ENCODE results near the gene BAIAP2. TPM values are rescaled to one million over a fixed set of nuclear protein-coding genes. Genes with fewer than 3 reads are reported as not detected.

BAIAP2 gene
- total and polyA plus RNA-seq, 2 donors (not counting 3 experiments of a cell fraction or from before 2014, with no cell fraction given) = 12.3 to 18.6 TPM

GRCh38 chr17:81022344-81022676 is 12.6 kb upstream of the BAIAP2 start:
- Histone ChIP-seq H3K9me1 (replicated peaks; ENCODE audit: control insufficient read depth, extremely low read depth, insufficient read depth, low read length) (no peaks in the 10 kb centered on the region), H3K4me1 (ENCODE audit: control insufficient read depth, extremely low read depth, insufficient read depth, low read length) (peaks cover 12% of the 10 kb centered on the region), H3K27ac (ENCODE audit: insufficient read depth, low read depth, low read length) (no peak overlapping the region), H3K4me3 (replicated peaks in 1 of 3; ENCODE audit: insufficient read depth in 1 of 3, low read depth in 1 of 3, low read length in 3 of 3) (no peak overlapping the region), H3K4me2 (ENCODE audit: insufficient read depth, low read length) (no peak overlapping the region), H4K20me1 (replicated peaks; ENCODE audit: control insufficient read depth, extremely low read depth, insufficient read depth, low read length) (no peaks in the 10 kb centered on the region), H3K79me2 (ENCODE audit: control insufficient read depth, insufficient read depth, low read length) (no peaks in the 10 kb centered on the region), H3K36me3 (ENCODE audit: control insufficient read depth in 2 of 2, extremely low read depth in 1 of 2, insufficient read depth in 2 of 2, low read length in 2 of 2) (no peaks in the 10 kb centered on the region), H3K9ac (replicated peaks; ENCODE audit: extremely low read depth, insufficient read depth, low read length) (no peak overlapping the region), H3K9me3 (replicated peaks; ENCODE audit: control insufficient read depth, insufficient read depth, low read length) (no peaks in the 10 kb centered on the region), H2AFZ (ENCODE audit: low read depth, low read length) (no peak overlapping the region), H3K27me3 (ENCODE audit: control insufficient read depth in 2 of 2, insufficient read depth in 2 of 2, low read length in 2 of 2) (no peaks in the 10 kb centered on the region)
- dilution Hi-C loops (cut with MboI; ENCODE audit: extremely low pct_ligation_motif_present, low sequenced_read_pairs) = no loop called here
- no peak for DNase-seq (ENCODE audit: low read depth, low spot score)
- BruUV-seq (replicated peaks) = no TSS peak
- intact Hi-C loops (cut with micrococcal nuclease) = no loop called here
- ChIA-PET CTCF (interaction anchor here (0.9 to 4.4 kb wide), 4 partner anchors 11 to 567 kb away, joined by 3 to 62 read pairs (median 12); no protein-coding TSS in a partner anchor), POLR2A (no interaction called here)
- TF ChIP-seq EZH2 (IDR thresholded peaks at IDR 0.05; ENCODE audit: borderline replicate concordance, low read depth, low read length, severe bottlenecking) (no peak), GATA2 (IDR thresholded peaks at IDR 0.05; ENCODE audit: insufficient read depth, insufficient read length, low read depth, low read length) (no peak), CTCF (IDR thresholded peaks at IDR 0.05; ENCODE audit: extremely low read depth in 1 of 2, insufficient read depth in 1 of 2, low read depth in 1 of 2, low read length in 2 of 2) (no peak), POLR2AphosphoS5 (IDR thresholded peaks at IDR 0.05; ENCODE audit: insufficient read depth, low read depth, low read length) (no peak), MYC (IDR thresholded peaks at IDR 0.05; ENCODE audit: low read depth, low read length) (no peak), JUN (IDR thresholded peaks at IDR 0.05; ENCODE audit: borderline replicate concordance, insufficient read depth, insufficient read length, low read depth) (no peak), MAX (IDR thresholded peaks at IDR 0.05; ENCODE audit: insufficient read depth, insufficient read length) (no peak), FOS (IDR thresholded peaks at IDR 0.05; ENCODE audit: borderline replicate concordance, insufficient read depth, low read length) (no peak), POLR2A (IDR thresholded peaks at IDR 0.05; ENCODE audit: low read depth, low read length) (no peak)
- no peak for FAIRE-seq

Measured in endothelial cell of umbilical vein (primary cell).